Lung (tissue), 12 donors: ENCODE data around the gene ACBD6. TPM values are rescaled to one million over a fixed set of nuclear protein-coding genes. Genes with fewer than 3 reads are reported as not detected.

ENCODE experiments used
- ATAC-seq: fragments of 200-7000 bp; cut with Tn5 transposase; one replicate; pipeline ENCODE4 v1.9.1; 2020; ENCODE audit warnings: moderate number of reproducible peaks; ENCODE audit not compliant: insufficient read depth, low FRiP score
- DNase-seq, 3 donors: peaks; one replicate each; pipeline ENCODE4 v3.0.0-alpha.2; 2013 to 2017
- H3K27ac ChIP-seq, 2 donors: one replicate each; pipeline ENCODE4 v1.5.1; 2013; ENCODE audit warnings: mild to moderate bottlenecking in 2 of 2, moderate library complexity in 2 of 2, control low read depth in 1 of 2, inconsistent platforms in 1 of 2, low read depth in 1 of 2, low read length in 1 of 2
- H3K27me3 ChIP-seq, 3 donors: one replicate each; pipeline ENCODE4 v1.5.1; 2013; ENCODE audit warnings: low read length in 2 of 3; ENCODE audit not compliant: control insufficient read depth in 3 of 3, insufficient read depth in 3 of 3
- H3K36me3 ChIP-seq, 4 donors: one replicate each; pipeline ENCODE4 v1.5.1; 2013; ENCODE audit warnings: low read length in 4 of 4, mild to moderate bottlenecking in 1 of 4, moderate library complexity in 1 of 4; ENCODE audit not compliant: control insufficient read depth in 4 of 4, insufficient read depth in 4 of 4
- H3K4me1 ChIP-seq, 5 donors: one replicate each; pipeline ENCODE4 v1.5.1; 2013; ENCODE audit warnings: low read length in 5 of 5, mild to moderate bottlenecking in 2 of 5, moderate library complexity in 1 of 5; ENCODE audit not compliant: control insufficient read depth in 5 of 5, insufficient read depth in 5 of 5
- H3K4me3 ChIP-seq: one replicate; pipeline ENCODE4 v1.5.1; 2013; ENCODE audit warnings: mild to moderate bottlenecking, control low read depth, moderate library complexity
- H3K9ac ChIP-seq, 2 donors: one replicate each; pipeline ENCODE4 v1.5.1; 2013; ENCODE audit warnings: low read length in 2 of 2, control low read depth in 1 of 2; ENCODE audit not compliant: insufficient read depth in 1 of 2
- H3K9me3 ChIP-seq, 4 donors: one replicate each; pipeline ENCODE4 v1.5.1; 2013; ENCODE audit warnings: low read length in 3 of 4, mild to moderate bottlenecking in 1 of 4, moderate library complexity in 1 of 4; ENCODE audit not compliant: control insufficient read depth in 4 of 4, insufficient read depth in 3 of 4
- CTCF ChIP-seq: IDR thresholded peaks from 2 replicates; pipeline ENCODE4 v1.5.1; 2012; ENCODE audit warnings: mild to moderate bottlenecking; ENCODE audit errors: control extremely low read depth, extremely low read depth
- WGBS, 2 donors: extraction: QIAGEN DNeasy Blood & Tissue Kit; methylation state at CpG; one replicate each; pipeline ENCODE4 v1.1.7; 2013; 5-methylcytosine and 5-hydroxymethylcytosine counted together
- polyA plus RNA-seq, 2 donors: library from polyadenylated mRNA; stranded (reverse); fragments of 200-250 nt; gene quantifications; one replicate each; pipeline ENCODE4 v1.2.1, GENCODE V29; 2013
- total RNA-seq, 2 donors: library from RNA; depleted of rRNA in 1 of 2; stranded (reverse); fragments of >200 nt in 1 of 2; gene quantifications; one replicate each; pipeline ENCODE4 v1.2.1, GENCODE V29; 2014 to 2021
- donor health status: control.
- donor health status: control.
- donor health status: Bipolar disorder and iron deficiency.
- donor health status: healthy.
- donor health status: DM: yes; HTN: yes; CAD: no.

ACBD6 gene
- total and polyA plus RNA-seq, 4 donors: 28.1 to 53.3 (median 41.1) TPM

GRCh38 chr1:180280617-180281016, 221.8 kb downstream of the ACBD6 start:
- DNase-seq: no peak
- TF ChIP-seq CTCF: no peak

GRCh38 chr1:180279651-180280050, 222.7 kb downstream of the ACBD6 start:
- Histone ChIP-seq H3K27ac (no peak overlapping the region), H3K4me1 (peaks cover 0 to 37% (median 2%) of the 10 kb centered on the region in 5 donors), H3K36me3 (peaks cover 3 to 11% (median 7%) of the 10 kb centered on the region in 4 donors), H3K9me3 (no peaks in the 10 kb centered on the region), H3K9ac (no peak overlapping the region), H3K4me3 (no peak overlapping the region), H3K27me3 (no peaks in the 10 kb centered on the region)
- WGBS, 2 donors: 97% methylated on average over 1 of the region's 1 CpG
- no peak for TF ChIP-seq CTCF
- ATAC-seq (no peak), DNase-seq (no peak)

More at GRCh38 chr1:180280617-180281016, 221.8 kb downstream of the ACBD6 start:
- H3K27me3 ChIP-seq: no peaks in the 10 kb centered on the region
- 95 to 98% methylated on average over 2 of the region's 2 CpGs for WGBS, 2 donors
- peaks cover 3 to 9% (median 7%) of the 10 kb centered on the region in 4 donors for H3K36me3 ChIP-seq
- no peaks in the 10 kb centered on the region for H3K9me3 ChIP-seq
- ATAC-seq: no peak
- H3K9ac ChIP-seq: no peak overlapping the region
- H3K4me3 ChIP-seq: no peak overlapping the region
- H3K27ac ChIP-seq: no peak overlapping the region
- H3K4me1 ChIP-seq: peaks cover 0 to 37% (median 2%) of the 10 kb centered on the region in 5 donors

- 68 to 74% methylated on average over 9 of the region's 9 CpGs for WGBS, 2 donors
- Histone ChIP-seq H3K27ac (peak overlapping the region in 1 of 2 donors; percentile 2), H3K36me3 (peaks cover 3 to 15% (median 7%) of the 10 kb centered on the region in 4 donors), H3K27me3 (no peaks in the 10 kb centered on the region), H3K4me3 (no peak overlapping the region), H3K9ac (no peak overlapping the region), H3K4me1 (peaks cover 0 to 37% (median 2%) of the 10 kb centered on the region in 5 donors), H3K9me3 (no peaks in the 10 kb centered on the region)
- peak; percentile 34 for ATAC-seq
- TF ChIP-seq CTCF: no peak
- peak in 2 of 3 donors; percentile 26 to 53 for DNase-seq
These were observed 223.6 kb downstream of the ACBD6 start for GRCh38 chr1:180278596-180279395.
